Heart left ventricle (tissue), 16 donors: ENCODE measurements around the gene OR4M1. TPM values are rescaled to one million over a fixed set of nuclear protein-coding genes. Genes with fewer than 3 reads are reported as not detected.
A peak's percentile ranks its signal among the peaks of the same experiment; 100 is the strongest.
"Not testable (repeated sequence)": the region's sequence is repeated elsewhere in the genome, so short reads cannot be mapped to it uniquely, and the experiment has no call there.

Experiments used
- ATAC-seq, 4 donors: fragments of 200-7000 bp; cut with Tn5 transposase; one replicate each; pipeline ENCODE4 v1.9.1; 2020 to 2022; ENCODE audit warnings: moderate library complexity in 4 of 4, mild to moderate bottlenecking in 3 of 4, moderate number of reproducible peaks in 1 of 4
- DNase-seq, 5 donors: peaks; one replicate each; pipeline ENCODE4 v3.0.0-alpha.2; 2020
- H3K27ac ChIP-seq, 12 donors: fragments of 200-600 bp; sonication (generic) in 4 of 12; one replicate each; pipeline versions ENCODE4 v1.5.0 to v1.8.0; 2016 to 2022; ENCODE audit warnings: mild to moderate bottlenecking in 2 of 12
- H3K27me3 ChIP-seq, 9 donors: fragments of 200-600 bp; sonication (generic) in 2 of 9; one replicate each; pipeline versions ENCODE4 v1.5.1 to v1.8.0; 2016 to 2022; ENCODE audit warnings: mild to moderate bottlenecking in 3 of 9
- H3K36me3 ChIP-seq, 9 donors: fragments of 200-600 bp; sonication (generic) in 2 of 9; one replicate each; pipeline versions ENCODE4 v1.5.0 to v1.8.0; 2018 to 2022; ENCODE audit warnings: mild to moderate bottlenecking in 2 of 9
- H3K4me1 ChIP-seq, 12 donors: fragments of 200-600 bp; sonication (generic) in 4 of 12; one replicate each; pipeline versions ENCODE4 v1.5.0 to v1.8.0; 2016 to 2022; ENCODE audit warnings: mild to moderate bottlenecking in 3 of 12
- H3K4me3 ChIP-seq, 12 donors: fragments of 200-600 bp; sonication (generic) in 4 of 12; one replicate each; pipeline versions ENCODE4 v1.5.0 to v1.8.0; 2017 to 2022; ENCODE audit warnings: mild to moderate bottlenecking in 9 of 12, moderate library complexity in 4 of 12
- H3K9me3 ChIP-seq, 12 donors: fragments of 200-600 bp; sonication (generic) in 4 of 12; one replicate each; pipeline versions ENCODE4 v1.5.0 to v1.8.0; 2016 to 2022; ENCODE audit warnings: mild to moderate bottlenecking in 1 of 12
- CTCF ChIP-seq, 12 donors: fragments of 200-600 bp; sonication (generic) in 4 of 12; IDR thresholded peaks; one replicate each; pipeline versions ENCODE4 v1.5.0 to v1.8.0; 2018 to 2022; ENCODE audit warnings: antibody characterized with exemption in 12 of 12, mild to moderate bottlenecking in 5 of 12
- POLR2A ChIP-seq, 2 donors: fragments of 450-650 bp; IDR thresholded peaks; one replicate each; pipeline ENCODE4 v1.6.1; 2017; ENCODE audit warnings: antibody characterized with exemption in 2 of 2, mild to moderate bottlenecking in 2 of 2, moderate library complexity in 2 of 2
- WGBS, 4 donors: extraction: QIAGEN DNeasy Blood & Tissue Kit in 2 of 4; methylation state at CpG; one replicate each; pipeline versions ENCODE4 v1.1.5 to v1.1.7; 2013 to 2018; 5-methylcytosine and 5-hydroxymethylcytosine counted together
- intact Hi-C, 10 donors: fragments of 100-400 bp; cut with DNase I; formaldehyde crosslinking; loops; one replicate each; pipeline versions ENCODE4 v1.11.1 to v1.14.2; 2022
- polyA plus RNA-seq, 2 donors: library from polyadenylated mRNA; stranded (reverse); fragments of 200-250 nt; gene quantifications; one replicate each; pipeline ENCODE4 v1.2.3, GENCODE V29; 2013
- total RNA-seq, 9 donors: library from RNA; depleted of rRNA in 2 of 9; stranded (reverse); fragments of >200 nt in 2 of 9; fragmentation: NEBNext Ultra II Directional in 3 of 9; extraction: Animal tissue kit (Norgen Biotek cat#: 25700) in 3 of 9; gene quantifications; one replicate each; pipeline versions ENCODE4 v1.1.0 to v1.2.4, GENCODE V29; 2016 to 2023
- donor health status: ischemic (EF 13 %, LVEDD 7.1; RV severe dilation, severe dysfunction).
- donor health status: healthy with polysubstance abuse.
- donor health status: DM: no; HTN: yes; CAD: no.
- donor health status: DM: no; HTN: no; CAD: no.
- donor health status: ischemic (EF 25% LVEDD 6.9; RV normal size, moderate dysfunction).
- donor health status: ischemic (EF 25% LVEDD 5.7; RV mildly dilated, moderate dysfunction).
- donor health status: healthy.
- donor health status: DM: yes; HTN: yes; CAD: no.
- donor health status: ischemic (EF 35%, LVEDD 5.7; RV mildly dilated, moderate dysfunction).
- donor health status: nonischemic (EF 11% LVEDD 7.7; RV severe dilation, severe dysfunction).
- donor health status: DM: yes; HTN: yes; CAD: no.
- donor health status: PGD.
- donor health status: ischemic (EF 29% LVEDD 5.4; RV normal size, mild dysfunction).
- donor health status: nonischemic (EF 23%, LVEDD 6.1; RV moderate dilation, normal function).

Gene OR4M1
- total and polyA plus RNA-seq, 11 donors, result not detected

DNA sequence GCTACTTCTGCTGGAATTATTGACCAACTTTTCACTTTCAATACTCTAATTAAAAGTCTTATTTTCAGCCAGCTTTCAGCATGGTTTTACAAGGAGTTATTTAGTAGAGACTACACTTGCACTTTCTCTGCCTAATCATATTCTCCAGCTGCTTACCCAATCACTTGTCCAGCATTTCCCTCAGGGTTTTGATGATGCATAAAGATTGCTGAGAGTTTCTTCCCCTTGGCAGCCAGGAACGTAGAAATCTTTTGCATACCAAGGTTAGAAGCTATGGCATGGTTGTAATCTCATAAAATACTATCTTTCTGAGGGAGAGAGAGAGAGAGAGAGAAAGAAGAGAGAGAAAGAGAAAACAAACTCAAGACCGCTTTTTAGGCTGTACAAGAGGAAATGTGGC, 19.1 kb upstream of the OR4M1 start:
- 22 to 29% (median 26%) methylated on average over 2 of the region's 2 CpGs for WGBS, 4 donors
- H3K4me1 ChIP-seq, result no peaks in the 10 kb centered on the region
- no peaks in the 10 kb centered on the region for H3K36me3 ChIP-seq
- no peak overlapping the region for H3K4me3 ChIP-seq
- no peak for TF ChIP-seq POLR2A (IDR thresholded peaks at IDR 0.05)
- no peak for TF ChIP-seq CTCF (IDR thresholded peaks at IDR 0.05)
- no peak overlapping the region for H3K27ac ChIP-seq
- intact Hi-C loops, result no loop called here
- ATAC-seq (no peak), DNase-seq (no peak)
- H3K27me3 ChIP-seq, result no peaks in the 10 kb centered on the region
- H3K9me3 ChIP-seq, result no peaks in the 10 kb centered on the region

DNA sequence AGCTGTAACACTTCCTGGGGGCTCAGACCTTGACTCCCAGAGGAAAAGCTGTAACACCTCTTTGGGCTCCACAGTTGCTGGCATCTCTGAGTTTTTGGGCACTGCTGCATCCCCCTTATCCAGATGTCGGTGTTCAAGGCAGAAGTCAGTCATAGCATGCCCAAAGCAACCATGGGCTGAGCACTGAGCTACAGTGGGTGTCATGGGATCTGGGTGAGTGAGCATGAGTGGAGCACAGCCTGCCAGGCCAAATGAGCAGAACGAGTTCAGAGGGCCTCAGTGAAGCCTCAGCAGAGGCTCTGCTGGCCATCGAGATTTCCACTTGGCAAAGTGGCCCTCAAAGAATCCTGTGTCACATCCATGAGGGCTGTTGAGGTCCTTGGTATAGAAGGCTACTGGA, 1.8 kb upstream of the OR4M1 start:
- H3K27ac ChIP-seq, intact Hi-C loops, H3K4me1 ChIP-seq, H3K36me3 ChIP-seq, H3K27me3 ChIP-seq, H3K4me3 ChIP-seq, ATAC-seq, DNase-seq: not testable (repeated sequence)
- peaks cover 0 to 14% (median 0%) of the 10 kb centered on the region in 12 donors for H3K9me3 ChIP-seq
- 33 to 40% (median 38%) methylated on average over 3 of the region's 3 CpGs for WGBS, 4 donors

DNA sequence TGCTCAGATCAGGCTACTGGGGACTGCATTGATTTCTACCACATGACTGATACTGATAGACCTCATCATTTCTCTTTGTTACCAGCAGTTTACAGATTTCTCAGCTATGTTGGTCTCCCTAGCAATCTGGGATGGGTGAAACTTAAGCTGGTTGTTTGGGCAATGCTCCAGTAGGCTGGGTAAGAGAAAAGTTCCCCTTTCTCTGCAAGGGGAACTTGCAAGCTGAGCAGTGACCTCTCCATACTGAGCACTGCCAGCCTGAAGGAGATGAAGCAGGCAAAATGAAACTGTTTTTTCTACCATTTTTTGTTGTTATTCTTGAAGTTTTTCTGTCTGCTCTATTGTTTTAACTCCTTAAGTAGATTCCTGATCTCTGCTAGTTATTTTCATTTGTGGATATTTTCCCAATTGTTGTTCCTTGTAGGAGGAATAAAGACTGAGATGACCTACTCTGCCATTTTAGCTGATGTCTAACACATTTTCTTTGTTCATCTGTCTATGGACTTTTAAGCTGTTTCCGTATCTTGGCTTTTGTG, 1.3 kb upstream of the OR4M1 start:
- H3K4me3 ChIP-seq, result no peak overlapping the region
- DNase-seq, result peak in 1 of 5 donors; percentile 17
- no peaks in the 10 kb centered on the region for H3K4me1 ChIP-seq
- H3K27me3 ChIP-seq, result no peaks in the 10 kb centered on the region
- WGBS, 4 donors, result 84 to 93% (median 87%) methylated on average over 1 of the region's 1 CpG
- H3K9me3 ChIP-seq, result peaks cover 0 to 14% (median 0%) of the 10 kb centered on the region in 12 donors
- intact Hi-C loops, result no loop called here
- no peak overlapping the region for H3K27ac ChIP-seq
- ATAC-seq, result no peak
- no peaks in the 10 kb centered on the region for H3K36me3 ChIP-seq
- TF ChIP-seq POLR2A (IDR thresholded peaks at IDR 0.05), result no peak
- TF ChIP-seq CTCF (IDR thresholded peaks at IDR 0.05), result no peak

GRCh38 chr14:19772454-19772853, 850 bp upstream of the OR4M1 start:
- H3K27ac ChIP-seq, intact Hi-C loops, H3K27me3 ChIP-seq, H3K4me1 ChIP-seq, H3K36me3 ChIP-seq, H3K4me3 ChIP-seq, DNase-seq, ATAC-seq: not testable (repeated sequence)
- peaks cover 0 to 14% (median 0%) of the 10 kb centered on the region in 12 donors for H3K9me3 ChIP-seq
- 26 to 48% (median 43%) methylated on average over 2 of the region's 2 CpGs for WGBS, 4 donors

DNA sequence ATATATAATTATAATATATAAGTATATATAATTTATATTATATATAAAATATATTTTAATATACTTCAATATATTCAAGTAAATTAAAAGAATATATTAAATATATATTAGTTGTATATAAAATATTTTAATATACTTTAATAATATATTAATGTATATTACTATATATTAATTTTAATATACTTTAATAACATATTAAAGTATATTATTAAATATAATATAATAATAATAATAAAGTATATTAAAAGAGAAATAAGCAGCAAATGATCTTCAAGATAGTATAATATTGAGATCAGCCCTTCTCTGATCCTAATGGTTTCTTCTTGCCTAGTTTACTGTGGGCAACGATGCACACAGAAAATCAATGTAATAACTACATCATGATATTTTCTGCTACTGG, 2.3 kb downstream of the OR4M1 start:
- no peak overlapping the region for H3K27ac ChIP-seq
- ATAC-seq (no peak), DNase-seq (no peak)
- 47 to 70% (median 55%) methylated on average over 1 of the region's 1 CpG for WGBS, 4 donors
- H3K4me1 ChIP-seq, result no peaks in the 10 kb centered on the region
- H3K4me3 ChIP-seq, result no peak overlapping the region
- no peaks in the 10 kb centered on the region for H3K27me3 ChIP-seq
- H3K9me3 ChIP-seq, result peaks cover 0 to 14% (median 0%) of the 10 kb centered on the region in 12 donors
- TF ChIP-seq POLR2A (IDR thresholded peaks at IDR 0.05) (no peak), CTCF (IDR thresholded peaks at IDR 0.05) (no peak)
- no peaks in the 10 kb centered on the region for H3K36me3 ChIP-seq
- intact Hi-C loops, result no loop called here

DNA sequence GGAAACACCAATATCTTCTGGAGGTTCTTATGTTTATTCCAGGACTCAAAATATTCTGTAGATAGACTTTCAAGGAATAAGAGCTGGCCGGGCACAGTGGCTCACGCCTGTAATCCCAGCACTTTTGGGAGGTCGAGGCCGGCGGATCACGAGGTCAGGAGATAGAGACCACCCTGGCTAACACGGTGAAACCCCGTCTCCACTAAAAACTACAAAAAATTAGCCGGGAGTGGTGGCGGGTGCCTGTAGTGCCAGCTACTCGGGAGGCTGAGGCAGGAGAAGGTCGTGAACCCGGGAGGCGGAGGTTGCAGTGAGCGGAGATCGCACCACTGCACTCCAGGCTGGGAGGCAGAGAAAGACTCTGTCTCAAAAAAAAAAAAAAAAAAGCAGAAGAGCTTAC, 12.5 kb downstream of the OR4M1 start:
- H3K4me3 ChIP-seq, H3K27me3 ChIP-seq, H3K27ac ChIP-seq, ATAC-seq, H3K4me1 ChIP-seq, DNase-seq, H3K9me3 ChIP-seq, H3K36me3 ChIP-seq, intact Hi-C loops: not testable (repeated sequence)
- 75 to 82% (median 80%) methylated on average over 16 of the region's 16 CpGs for WGBS, 4 donors

GRCh38 chr14:19787318-19787717, 14.0 kb downstream of the OR4M1 start:
- H3K27me3 ChIP-seq, ATAC-seq, H3K4me1 ChIP-seq, H3K9me3 ChIP-seq, DNase-seq, H3K27ac ChIP-seq, H3K4me3 ChIP-seq, H3K36me3 ChIP-seq, intact Hi-C loops: not testable (repeated sequence)
- WGBS, 4 donors, result 68 to 75% (median 70%) methylated on average over 6 of the region's 6 CpGs

DNA sequence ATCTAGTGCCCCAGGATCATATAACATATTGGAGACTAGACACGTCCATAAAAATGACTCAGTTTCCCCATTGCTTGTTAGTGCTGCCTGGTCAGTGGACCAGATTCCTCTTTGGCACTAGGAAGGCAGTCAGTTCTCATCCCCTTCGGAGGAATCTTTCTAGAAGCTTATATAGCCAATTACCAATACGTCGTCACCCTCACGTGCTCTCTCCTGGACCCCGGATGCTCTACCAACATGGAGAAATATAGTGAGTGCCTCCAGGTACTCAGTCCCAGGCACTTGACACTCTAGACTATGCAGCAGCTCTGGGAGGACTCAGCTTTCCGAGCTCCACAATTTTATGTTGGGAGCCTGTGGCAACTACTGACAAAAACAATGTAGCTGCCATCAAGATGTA, 14.8 kb downstream of the OR4M1 start:
- DNase-seq, H3K4me1 ChIP-seq, intact Hi-C loops: not testable (repeated sequence)

More for the DNA sequence above, 14.8 kb downstream of the OR4M1 start:
- ATAC-seq, H3K27me3 ChIP-seq, H3K27ac ChIP-seq, H3K4me3 ChIP-seq, H3K36me3 ChIP-seq, H3K9me3 ChIP-seq: not testable (repeated sequence)
- WGBS, 4 donors, result 56 to 69% (median 64%) methylated on average over 7 of the region's 7 CpGs
